Tibial artery (tissue), 4 donors: ENCODE measurements around the gene GBP6.

Source experiments
- DNase-seq, 2 donors: peaks; one replicate each; pipeline ENCODE4 v3.0.0-alpha.2; 2019
- H3K27ac ChIP-seq, 2 donors: fragments of 200-600 bp; sonication (generic) in 1 of 2; 1 replicate in 1 of 2; 2 replicates in 1 of 2; pipeline ENCODE4 v1.5.1; 2018 to 2019; ENCODE audit warnings: mild to moderate bottlenecking in 1 of 2
- H3K27me3 ChIP-seq, 2 donors: fragments of 200-600 bp; sonication (generic) in 1 of 2; one replicate each; pipeline versions ENCODE4 v1.5.1 to v1.6.0; 2016 to 2019
- H3K36me3 ChIP-seq, 3 donors: fragments of 200-600 bp; sonication (generic) in 2 of 3; one replicate each; pipeline ENCODE4 v1.5.1; 2016 to 2019; ENCODE audit warnings: mild to moderate bottlenecking in 2 of 3
- H3K4me1 ChIP-seq, 4 donors: fragments of 200-600 bp; sonication (generic) in 2 of 4; 1 replicate in 3 of 4; 2 replicates in 1 of 4; pipeline ENCODE4 v1.5.1; 2016 to 2019
- H3K4me3 ChIP-seq, 2 donors: fragments of 200-600 bp; sonication (generic) in 1 of 2; 1 replicate in 1 of 2; 2 replicates in 1 of 2; pipeline ENCODE4 v1.5.1; 2018 to 2019; ENCODE audit warnings: mild to moderate bottlenecking in 2 of 2
- H3K9me3 ChIP-seq, 3 donors: fragments of 200-600 bp; sonication (generic) in 1 of 3; one replicate each; pipeline ENCODE4 v1.5.1; 2016 to 2019
- CTCF ChIP-seq, 2 experiments: fragments of 200-600 bp in 1 of 2; fragments of 450-650 bp in 1 of 2; IDR thresholded peaks; one replicate each; pipeline ENCODE4 v1.5.1; 2017 to 2019; ENCODE audit warnings: antibody characterized with exemption in 2 of 2, mild to moderate bottlenecking in 1 of 2, moderate library complexity in 1 of 2
- intact Hi-C: fragments of 100-400 bp; cut with DNase I; formaldehyde crosslinking; loops from one replicate; pipeline ENCODE4 v1.15.0; 2023; ENCODE audit warnings: low total_unique reads

Gene GBP6

GRCh38 chr1:89378001-89378400 lies 14.1 kb downstream of the GBP6 start:
- H3K27ac ChIP-seq, result no peak overlapping the region
- no peak for TF ChIP-seq CTCF (IDR thresholded peaks at IDR 0.05)
- no peak for DNase-seq
- H3K4me3 ChIP-seq, result no peak overlapping the region
- intact Hi-C loops, result no loop called here
- H3K9me3 ChIP-seq, result no peaks in the 10 kb centered on the region
- no peaks in the 10 kb centered on the region for H3K36me3 ChIP-seq
- no peaks in the 10 kb centered on the region for H3K27me3 ChIP-seq
- no peaks in the 10 kb centered on the region for H3K4me1 ChIP-seq

GRCh38 chr1:89381618-89382017 lies 17.8 kb downstream of the GBP6 start:
- no peak for DNase-seq
- intact Hi-C loops, result no loop called here
- H3K4me3 ChIP-seq, result no peak overlapping the region
- H3K36me3 ChIP-seq, result no peaks in the 10 kb centered on the region
- no peaks in the 10 kb centered on the region for H3K4me1 ChIP-seq
- no peak overlapping the region for H3K27ac ChIP-seq
- H3K9me3 ChIP-seq, result no peaks in the 10 kb centered on the region
- no peak for TF ChIP-seq CTCF (IDR thresholded peaks at IDR 0.05)
- H3K27me3 ChIP-seq, result no peaks in the 10 kb centered on the region

GRCh38 chr1:89382479-89382878 lies 18.6 kb downstream of the GBP6 start:
- intact Hi-C loops, result no loop called here
- DNase-seq, result no peak
- H3K27ac ChIP-seq, result no peak overlapping the region
- no peak overlapping the region for H3K4me3 ChIP-seq
- no peaks in the 10 kb centered on the region for H3K9me3 ChIP-seq
- H3K4me1 ChIP-seq, result no peaks in the 10 kb centered on the region
- H3K27me3 ChIP-seq, result no peaks in the 10 kb centered on the region
- TF ChIP-seq CTCF (IDR thresholded peaks at IDR 0.05), result no peak
- H3K36me3 ChIP-seq, result no peaks in the 10 kb centered on the region

GRCh38 chr1:89383185-89383584 lies 19.3 kb downstream of the GBP6 start:
- no peak overlapping the region for H3K4me3 ChIP-seq
- intact Hi-C loops, result no loop called here
- H3K27ac ChIP-seq, result no peak overlapping the region
- H3K4me1 ChIP-seq, result no peaks in the 10 kb centered on the region
- no peaks in the 10 kb centered on the region for H3K27me3 ChIP-seq
- H3K36me3 ChIP-seq, result no peaks in the 10 kb centered on the region
- no peak for TF ChIP-seq CTCF (IDR thresholded peaks at IDR 0.05)
- no peak for DNase-seq
- no peaks in the 10 kb centered on the region for H3K9me3 ChIP-seq

- DNase-seq, result no peak
- H3K36me3 ChIP-seq, result no peaks in the 10 kb centered on the region
- H3K4me1 ChIP-seq, result no peaks in the 10 kb centered on the region
- H3K27me3 ChIP-seq, result no peaks in the 10 kb centered on the region
- H3K9me3 ChIP-seq, result no peaks in the 10 kb centered on the region
- intact Hi-C loops, result no loop called here
- TF ChIP-seq CTCF (IDR thresholded peaks at IDR 0.05), result no peak
- H3K4me3 ChIP-seq, result no peak overlapping the region
- no peak overlapping the region for H3K27ac ChIP-seq
These were observed 26.8 kb downstream of the GBP6 start for GRCh38 chr1:89390707-89391106.

- TF ChIP-seq CTCF (IDR thresholded peaks at IDR 0.05), result no peak
- H3K4me3 ChIP-seq, result no peak overlapping the region
- intact Hi-C loops, result no loop called here
- no peaks in the 10 kb centered on the region for H3K4me1 ChIP-seq
- H3K9me3 ChIP-seq, result no peaks in the 10 kb centered on the region
- H3K27me3 ChIP-seq, result no peaks in the 10 kb centered on the region
- no peaks in the 10 kb centered on the region for H3K36me3 ChIP-seq
- DNase-seq, result no peak
- H3K27ac ChIP-seq, result no peak overlapping the region
These were observed 27.8 kb downstream of the GBP6 start for GRCh38 chr1:89391686-89392085.
